ENCODE data around the gene FOXP1.
A peak's percentile ranks its signal among the peaks of the same experiment; 100 is the strongest.
"Not testable (repeated sequence)": the region's sequence is repeated elsewhere in the genome, so short reads cannot be mapped to it uniquely, and the experiment has no call there.

Gene FOXP1

DNA sequence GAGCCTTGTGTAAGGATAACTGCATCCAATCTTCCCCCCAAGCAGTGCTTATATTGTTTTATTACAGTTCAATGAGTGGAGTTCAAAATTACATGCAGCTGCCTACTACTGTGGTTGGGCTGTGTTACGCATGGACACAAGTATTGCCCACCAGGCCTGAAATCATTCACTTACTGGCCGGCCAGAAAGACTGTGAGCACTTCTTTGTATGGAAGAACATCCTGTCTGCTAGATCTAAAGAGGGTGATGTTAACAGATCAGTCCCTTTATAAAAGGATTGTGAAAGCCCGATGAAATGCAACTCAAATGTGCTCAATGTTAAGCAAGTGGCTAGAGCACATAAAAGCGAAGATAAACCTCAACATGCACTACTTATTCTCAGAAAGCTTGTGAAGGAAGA lies 132.5 kb downstream of the FOXP1 start:
- no peak for DNase-seq (ENCODE audit: low read depth)

GRCh38 chr3:71450162-71450561 lies 133.4 kb downstream of the FOXP1 start:
- no peak for DNase-seq (ENCODE audit: low read depth)

GRCh38 chr3:71447803-71448202 lies 135.7 kb downstream of the FOXP1 start:
- no peak for DNase-seq (ENCODE audit: low read depth)

DNA sequence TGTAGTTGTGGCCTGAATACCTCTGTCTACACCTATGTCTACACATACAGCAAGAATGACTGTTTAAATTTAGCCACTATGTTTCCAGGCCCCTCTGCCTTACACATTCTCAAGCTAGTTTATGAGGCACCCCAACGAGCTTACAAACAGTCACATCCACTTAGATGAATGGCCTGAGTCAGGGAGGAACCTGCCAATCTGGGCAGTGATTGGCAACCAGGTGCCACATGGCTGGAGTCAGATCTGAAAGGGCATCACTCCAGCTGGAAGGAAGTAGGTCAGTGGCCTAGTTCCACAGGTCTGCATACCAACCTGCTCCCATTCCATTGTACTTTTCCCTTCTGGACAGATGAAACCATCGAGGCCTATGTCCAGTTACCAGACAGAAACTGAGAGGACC lies 136.3 kb downstream of the FOXP1 start:
- DNase-seq (ENCODE audit: low read depth): no peak

DNA sequence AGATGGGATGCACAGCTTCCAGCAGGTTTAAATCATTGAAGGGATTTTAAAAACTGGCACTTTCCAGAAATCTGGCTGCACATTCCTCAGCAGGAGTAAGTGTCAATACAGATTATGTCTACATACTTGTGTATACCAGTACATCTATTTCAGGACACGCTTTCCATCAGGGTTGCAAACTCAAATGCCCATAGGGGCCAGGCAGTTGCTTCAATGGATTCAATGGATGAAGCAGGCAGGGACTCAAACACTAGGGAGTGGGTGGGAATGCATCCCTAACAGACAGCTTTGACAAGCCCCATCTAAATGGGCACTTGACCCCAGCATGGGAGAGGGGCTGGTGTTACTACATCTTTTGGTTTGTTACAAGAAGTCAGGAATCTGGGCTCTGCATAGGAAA lies 136.8 kb downstream of the FOXP1 start:
- no peak for DNase-seq (ENCODE audit: low read depth)

DNA sequence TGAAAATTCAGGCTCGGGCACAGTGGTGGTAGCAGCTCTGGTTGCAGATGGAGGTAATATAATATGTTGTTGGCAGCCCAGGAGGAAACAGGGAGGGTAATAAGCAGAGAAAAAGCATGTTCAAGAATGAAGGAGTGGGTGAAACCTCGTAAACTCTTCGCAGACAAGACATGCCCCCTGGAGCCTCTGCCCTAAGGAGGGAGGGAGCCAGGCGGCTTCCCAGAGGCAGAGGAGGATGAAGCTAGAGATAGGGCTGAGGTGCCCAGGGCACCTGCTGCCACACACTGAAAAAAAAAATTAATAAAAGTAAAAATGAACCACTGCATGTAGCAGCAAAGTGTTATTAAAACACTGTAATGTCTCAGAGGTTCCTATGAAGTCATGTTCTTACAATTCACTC lies 137.3 kb downstream of the FOXP1 start:
- DNase-seq (ENCODE audit: low read depth): no peak

DNA sequence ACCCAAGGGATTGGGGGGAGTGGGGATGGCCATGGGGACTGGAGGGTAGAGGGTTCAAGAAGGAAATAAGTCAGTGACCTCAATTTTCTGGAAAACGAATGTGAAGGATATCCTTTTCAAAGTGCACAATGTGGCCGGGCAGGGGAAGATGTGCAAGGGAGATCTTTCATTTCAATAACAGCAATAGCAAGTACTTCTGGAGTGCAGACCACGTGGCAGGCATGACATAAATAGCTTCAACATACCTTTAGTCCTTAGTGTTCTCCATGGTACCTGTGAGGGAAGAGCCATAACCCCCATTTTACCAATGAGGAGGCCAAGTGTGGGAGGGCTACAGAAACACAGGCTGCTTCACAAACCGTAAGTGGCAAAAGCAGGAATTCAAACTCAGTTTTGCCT lies 138.7 kb downstream of the FOXP1 start:
- no peak for DNase-seq (ENCODE audit: low read depth)

DNA sequence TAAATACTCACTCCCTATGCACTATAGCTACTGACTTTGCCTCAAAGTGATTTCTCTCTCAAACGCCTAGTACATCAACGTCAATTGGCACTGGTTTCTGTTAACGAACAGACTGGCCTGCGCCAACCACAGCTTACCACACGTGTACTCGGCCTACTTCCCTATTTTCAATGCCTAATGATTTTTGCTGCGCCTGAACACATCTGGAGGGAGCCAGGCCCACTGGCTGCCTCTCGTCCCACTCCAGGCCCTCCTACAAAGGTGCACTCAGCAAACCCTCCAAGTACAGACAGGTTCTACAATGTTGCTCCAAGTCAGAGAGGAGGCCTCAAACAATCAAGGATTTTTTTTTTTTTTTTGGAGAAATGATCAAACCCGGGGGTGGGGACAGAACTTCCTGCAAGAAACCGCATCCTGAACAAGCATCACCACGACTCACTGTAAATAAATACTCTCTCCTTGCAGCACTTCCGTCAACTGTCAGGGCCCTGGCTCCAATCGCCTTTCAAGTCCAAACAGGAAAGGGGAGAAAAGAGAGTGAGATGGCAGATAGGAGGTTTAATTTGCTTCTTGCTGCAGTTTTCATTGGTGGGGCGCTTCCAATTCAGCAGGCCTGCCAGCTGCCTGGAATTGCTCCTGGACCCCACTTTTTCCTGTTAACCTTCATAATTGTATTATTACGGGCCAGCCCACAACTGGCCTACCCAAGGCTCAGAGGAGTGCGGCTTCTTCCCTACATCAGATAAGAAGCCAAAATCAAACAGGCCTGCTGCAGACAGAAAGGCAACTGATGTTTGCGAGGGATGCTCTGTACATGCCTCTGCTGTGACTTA lies 139.3 kb downstream of the FOXP1 start:
- DNase-seq (ENCODE audit: low read depth): peak; percentile 68

DNA sequence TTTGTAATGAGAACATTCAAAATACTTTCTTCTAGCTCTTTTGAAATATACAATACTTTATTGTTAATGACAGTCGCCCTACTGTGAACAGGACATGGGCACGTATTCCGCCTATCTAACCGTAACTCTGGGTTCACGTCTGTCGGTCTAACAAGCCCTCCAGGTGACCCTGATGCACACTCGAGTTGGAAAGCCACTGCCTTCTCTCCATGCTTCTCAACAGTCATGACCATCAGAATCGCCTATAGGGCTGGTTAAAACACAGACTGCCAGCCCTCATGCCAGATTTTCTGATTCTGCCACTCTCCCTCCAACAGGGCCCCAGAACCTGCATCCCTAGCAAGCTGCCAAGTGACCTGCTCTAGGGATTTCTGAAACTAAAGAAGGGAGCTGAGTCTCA lies 140.2 kb downstream of the FOXP1 start:
- no peak for DNase-seq (ENCODE audit: low read depth)

GRCh38 chr3:71442652-71443042 lies 140.9 kb downstream of the FOXP1 start:
- DNase-seq (ENCODE audit: low read depth): no peak

DNA sequence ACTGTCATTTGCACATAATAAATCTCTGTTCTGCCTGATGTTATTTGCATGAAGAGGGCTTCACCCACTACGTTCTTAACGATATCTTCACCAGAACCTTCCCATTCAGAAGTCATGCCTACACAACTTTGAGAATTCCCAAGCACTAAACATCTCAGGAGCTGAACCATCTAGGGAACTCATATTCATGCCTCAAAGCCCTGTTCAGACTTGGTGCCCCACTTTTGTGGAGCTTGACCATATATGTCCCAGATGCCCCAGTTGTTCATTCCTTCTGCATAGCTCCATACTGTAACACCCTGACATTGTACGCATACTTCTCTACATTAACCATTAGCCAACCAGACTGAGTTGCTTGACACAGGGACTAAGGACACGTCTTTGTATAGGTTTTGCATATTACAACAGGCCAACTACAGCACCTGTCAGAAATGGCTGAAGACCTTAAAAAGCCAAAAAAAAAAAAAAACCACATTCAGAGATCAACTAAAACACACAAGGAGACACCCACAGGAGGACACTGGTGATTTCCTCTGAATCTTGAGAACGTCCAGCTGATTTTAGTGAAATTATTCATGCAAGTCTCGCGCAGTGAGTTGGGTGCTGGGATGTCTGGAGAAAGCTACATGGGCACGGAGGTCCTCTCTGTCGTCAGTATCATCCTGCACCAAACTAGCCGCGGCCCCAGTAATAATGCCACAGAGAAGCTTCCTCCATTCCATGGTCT lies 141.4 kb downstream of the FOXP1 start:
- DNase-seq (ENCODE audit: low read depth): no peak

- DNase-seq (ENCODE audit: low read depth): no peak
Observed at GRCh38 chr3:71441217-71441924, 142.2 kb downstream of the FOXP1 start.

DNA sequence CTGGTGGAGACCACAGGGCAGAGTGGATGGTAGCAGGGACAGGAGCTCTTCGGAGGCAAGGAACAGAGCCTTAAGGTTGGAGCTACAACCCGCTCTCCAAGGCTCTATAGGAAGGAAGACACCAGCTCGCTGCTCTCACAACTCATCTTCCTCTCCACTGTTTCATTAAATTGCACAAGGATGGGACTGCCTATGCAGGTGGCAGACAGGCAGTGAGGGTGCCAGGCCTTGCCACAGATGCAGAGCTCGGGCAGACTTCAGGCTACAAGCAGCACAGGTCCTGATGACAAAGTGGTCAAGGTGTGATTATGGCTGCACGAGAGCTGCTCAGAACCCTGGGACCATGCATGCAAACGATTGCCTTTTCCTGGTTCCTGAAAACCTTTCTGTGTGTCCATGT lies 144.6 kb downstream of the FOXP1 start:
- DNase-seq (ENCODE audit: low read depth): no peak

- DNase-seq (ENCODE audit: low read depth): no peak
Observed at GRCh38 chr3:71438071-71438685, 145.3 kb downstream of the FOXP1 start.

DNA sequence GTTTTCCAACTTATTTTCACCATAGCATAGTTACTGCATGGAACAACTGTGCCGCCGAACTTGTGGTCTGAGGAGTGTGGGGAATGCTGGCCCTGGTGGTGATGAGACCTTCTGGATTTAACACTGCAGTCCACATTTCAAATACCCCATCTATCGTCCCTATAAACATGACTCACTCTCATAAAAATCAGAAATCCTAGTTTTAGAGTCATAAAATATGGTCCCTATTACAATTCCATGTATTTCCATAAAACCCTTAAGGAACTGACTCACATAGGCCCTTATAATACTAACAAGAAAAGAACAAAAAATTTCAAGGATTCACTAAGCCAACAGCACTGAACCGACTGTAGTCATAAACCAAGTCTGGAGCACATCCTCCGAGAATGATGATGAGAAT lies 147.2 kb downstream of the FOXP1 start:
- DNase-seq (ENCODE audit: low read depth): no peak

DNA sequence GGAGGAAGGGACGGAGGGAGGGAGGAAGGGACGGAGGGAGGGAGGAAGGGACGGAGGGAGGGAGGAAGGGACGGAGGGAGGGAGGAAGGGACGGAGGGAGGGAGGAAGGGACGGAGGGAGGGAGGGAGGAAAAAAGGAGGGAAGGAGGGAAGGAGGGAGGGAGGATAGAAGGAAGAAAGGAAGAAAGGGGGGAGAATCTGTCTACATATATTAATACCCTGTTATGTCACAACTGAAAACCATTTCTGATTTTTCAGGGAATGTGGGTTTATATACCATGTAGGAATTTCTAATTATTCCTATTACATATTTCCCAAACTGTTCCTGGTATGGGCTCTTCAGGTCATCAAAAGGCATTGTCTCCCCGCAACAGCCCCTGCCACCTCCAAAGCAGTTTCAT lies 147.7 kb downstream of the FOXP1 start:
- DNase-seq (ENCODE audit: low read depth): not testable (repeated sequence)

DNA sequence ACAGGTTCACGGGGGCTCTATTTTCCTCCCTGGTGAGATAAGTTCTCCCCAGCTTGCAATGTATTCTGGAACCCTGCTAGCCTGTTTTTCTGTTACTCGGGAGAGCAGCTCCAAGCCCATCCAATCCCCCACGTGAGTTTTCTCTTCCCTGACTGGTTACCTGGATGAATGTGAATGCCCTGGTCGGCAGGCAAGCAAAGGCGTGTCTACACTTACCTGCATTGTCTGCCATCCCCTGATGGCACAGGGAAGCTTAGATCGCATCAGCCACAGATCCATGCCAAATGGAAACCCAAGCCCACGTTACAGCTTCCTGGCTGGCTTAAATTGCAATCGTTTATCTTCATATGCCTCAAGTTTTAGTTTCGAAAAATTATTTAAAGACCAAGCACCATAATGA lies 149.9 kb downstream of the FOXP1 start:
- no peak for DNase-seq (ENCODE audit: low read depth)

- no peak for DNase-seq (ENCODE audit: low read depth)
Observed at GRCh38 chr3:71432044-71432975, 151.2 kb downstream of the FOXP1 start.

- no peak for DNase-seq (ENCODE audit: low read depth)
Observed at GRCh38 chr3:71430941-71431552, 152.5 kb downstream of the FOXP1 start.

DNA sequence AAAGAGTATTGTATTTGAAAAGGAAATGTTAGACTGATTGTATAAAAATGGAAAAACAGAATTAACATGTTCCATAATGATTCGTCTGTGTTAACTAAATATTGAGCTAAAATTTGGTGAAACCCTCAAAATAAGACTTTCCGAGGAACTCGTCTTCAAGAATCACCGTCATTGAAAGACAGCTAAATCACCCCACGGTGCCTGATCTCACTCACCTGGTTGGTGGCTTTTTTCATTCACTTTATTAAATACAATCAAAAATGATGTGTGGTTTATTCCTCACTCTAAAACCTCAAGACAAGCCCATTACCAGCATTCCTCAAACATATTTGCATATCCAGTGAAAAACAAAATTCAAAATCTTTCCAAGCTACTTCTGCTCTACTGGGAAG lies 153.9 kb downstream of the FOXP1 start:
- no peak for DNase-seq (ENCODE audit: low read depth)

Measured in T-helper 22 cell (primary cell).